Measurements from ENCODE around the gene PAQR5.
"Not testable (repeated sequence)": the region's sequence is repeated elsewhere in the genome, so short reads cannot be mapped to it uniquely, and the experiment has no call there.

PAQR5 gene

GRCh38 chr15:69424001-69424400 is 125.3 kb downstream of the PAQR5 start:
- no peak for DNase-seq (ENCODE audit: low read depth)

DNA sequence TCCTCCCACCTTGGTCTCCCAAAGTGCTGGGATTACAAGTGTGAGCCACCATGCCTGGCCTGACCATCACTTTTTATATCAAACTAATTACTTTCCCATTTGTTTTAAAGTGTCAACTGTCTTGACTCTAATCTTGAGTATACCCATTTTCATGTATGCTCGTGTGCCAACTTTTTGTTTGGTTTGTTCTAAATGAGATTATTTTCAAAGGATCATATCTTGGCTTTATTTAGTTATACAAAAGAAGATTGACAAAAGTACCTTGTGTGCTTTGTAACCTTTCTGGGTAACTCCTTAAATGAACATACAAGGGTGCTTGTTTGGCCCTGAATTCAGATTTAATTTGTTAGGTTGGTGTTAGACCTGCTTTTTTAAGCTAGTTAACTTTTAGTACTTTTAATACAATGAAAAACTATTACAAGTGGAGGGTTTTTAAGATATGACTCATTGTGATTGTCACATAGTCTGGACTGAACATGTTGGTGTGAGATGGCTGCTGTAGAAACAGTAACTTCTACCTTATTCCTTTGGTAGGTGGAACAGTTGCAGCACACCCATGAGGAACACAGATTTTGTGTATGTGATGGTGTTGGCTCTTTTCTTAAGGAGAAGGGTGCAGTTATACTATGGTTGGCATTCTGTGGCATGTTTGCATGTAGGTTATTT is 126.2 kb downstream of the PAQR5 start:
- no peak for DNase-seq (ENCODE audit: low read depth)

DNA sequence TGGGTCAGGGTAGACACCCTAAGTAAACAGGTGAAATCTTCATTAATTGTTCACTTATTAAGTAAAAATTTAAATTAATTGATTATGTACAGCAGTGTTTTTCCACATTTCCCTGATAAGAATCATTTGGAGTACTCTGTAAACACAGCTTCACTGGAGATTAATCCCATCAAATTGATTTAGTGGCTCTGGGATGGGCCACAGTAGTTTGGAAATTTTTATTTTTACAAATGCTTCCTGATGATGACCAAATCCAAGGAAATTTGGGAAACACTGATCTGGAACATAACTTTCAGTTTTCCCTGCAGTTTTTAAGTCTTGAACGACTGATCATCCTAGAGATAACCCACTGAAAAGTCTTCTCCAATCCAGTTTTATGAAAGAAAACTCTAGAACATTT is 135.1 kb downstream of the PAQR5 start:
- DNase-seq (ENCODE audit: low read depth), result no peak

DNA sequence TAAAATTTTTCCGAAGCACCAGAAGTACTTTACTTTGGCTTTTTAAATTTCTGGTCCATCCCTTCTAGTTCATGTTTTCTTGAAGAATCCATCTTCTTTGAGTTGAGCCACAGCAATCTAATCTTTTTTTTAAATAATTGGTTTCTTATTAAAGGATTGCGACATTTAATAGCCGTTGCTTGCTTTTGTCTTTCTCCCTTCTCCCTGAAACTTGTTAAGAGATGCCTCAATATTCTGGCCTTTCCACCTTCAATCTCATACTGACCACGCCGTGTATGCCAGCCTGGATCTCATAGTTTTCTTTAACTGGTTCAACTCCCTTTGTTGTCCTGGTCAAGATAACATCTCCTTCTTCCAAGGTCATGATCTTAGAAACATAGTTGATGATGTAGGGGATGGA is 135.5 kb downstream of the PAQR5 start:
- no peak for DNase-seq (ENCODE audit: low read depth)

DNA sequence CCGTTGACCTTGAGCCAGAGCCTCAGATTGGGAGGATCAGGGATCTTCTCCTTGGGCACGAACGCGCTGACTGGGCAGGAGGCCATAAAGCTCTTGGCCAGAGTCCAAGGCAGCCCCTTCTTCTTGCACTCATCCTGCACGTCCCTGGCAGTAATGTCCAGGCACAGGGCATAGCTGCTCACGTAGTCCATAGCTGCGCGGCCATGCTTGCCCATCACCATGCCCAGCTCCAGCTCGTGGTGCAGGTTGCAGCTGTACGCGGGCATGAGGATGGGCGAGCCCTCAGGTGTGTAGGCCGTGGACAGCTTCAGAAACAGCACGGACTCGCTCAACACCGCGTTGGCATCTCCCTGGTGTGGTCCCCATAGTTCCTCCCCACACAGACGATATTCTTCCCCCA is 136.0 kb downstream of the PAQR5 start:
- no peak for DNase-seq (ENCODE audit: low read depth)

DNA sequence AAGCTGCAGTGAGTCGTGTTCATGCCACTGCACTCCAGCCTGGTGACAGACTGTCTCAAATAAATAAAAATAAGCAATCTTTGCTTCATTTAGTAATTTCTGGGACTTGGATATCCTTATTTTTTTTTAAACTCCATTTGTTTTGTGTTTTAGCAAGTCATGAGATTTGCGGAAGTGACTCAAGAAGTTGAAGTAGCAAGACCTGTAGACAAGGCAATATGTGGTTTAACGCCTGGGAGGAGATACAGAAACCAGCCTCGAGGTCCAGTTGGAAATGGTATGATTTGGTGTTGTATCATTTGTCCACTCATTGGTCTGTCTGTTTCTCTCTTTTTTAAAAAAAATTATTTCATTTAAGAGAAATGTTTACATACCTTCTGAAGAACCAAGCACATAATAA is 137.3 kb downstream of the PAQR5 start:
- no peak for DNase-seq (ENCODE audit: low read depth)

GRCh38 chr15:69436951-69437350 is 138.2 kb downstream of the PAQR5 start:
- DNase-seq (ENCODE audit: low read depth), result no peak

DNA sequence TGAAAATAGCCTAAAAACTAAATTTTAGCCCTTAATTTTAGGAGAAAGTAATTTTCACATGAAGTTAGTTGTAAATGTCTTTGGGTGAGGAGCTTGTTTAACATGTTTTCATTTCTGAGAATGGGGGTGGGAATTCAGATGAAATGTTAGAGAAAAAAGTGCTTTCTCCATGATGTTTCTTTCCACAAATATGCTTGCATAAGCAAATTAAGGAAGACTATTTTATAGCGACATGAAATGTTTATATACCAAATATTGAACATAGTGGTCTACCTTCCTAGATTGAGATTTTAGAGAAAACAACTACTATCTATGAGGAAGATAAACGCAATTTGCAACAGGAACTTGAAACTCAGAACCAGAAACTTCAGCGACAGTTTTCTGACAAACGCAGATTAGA is 140.9 kb downstream of the PAQR5 start:
- no peak for DNase-seq (ENCODE audit: low read depth)

- no peak for DNase-seq (ENCODE audit: low read depth)
Observed at GRCh38 chr15:69443032-69443611, 144.4 kb downstream of the PAQR5 start.

DNA sequence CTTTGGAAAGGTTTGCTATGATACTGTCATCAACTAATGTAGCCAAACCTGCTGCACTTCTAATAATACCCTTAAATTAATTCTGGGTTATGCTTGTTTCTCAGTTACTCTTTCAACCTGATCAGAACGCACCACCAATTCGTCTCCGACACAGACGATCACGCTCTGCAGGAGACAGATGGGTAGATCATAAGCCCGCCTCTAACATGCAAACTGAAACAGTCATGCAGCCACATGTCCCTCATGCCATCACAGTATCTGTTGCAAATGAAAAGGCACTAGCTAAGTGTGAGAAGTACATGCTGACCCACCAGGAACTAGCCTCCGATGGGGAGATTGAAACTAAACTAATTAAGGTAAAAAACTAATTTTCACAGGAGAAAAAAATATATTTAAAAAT is 146.0 kb downstream of the PAQR5 start:
- DNase-seq (ENCODE audit: low read depth), result no peak

DNA sequence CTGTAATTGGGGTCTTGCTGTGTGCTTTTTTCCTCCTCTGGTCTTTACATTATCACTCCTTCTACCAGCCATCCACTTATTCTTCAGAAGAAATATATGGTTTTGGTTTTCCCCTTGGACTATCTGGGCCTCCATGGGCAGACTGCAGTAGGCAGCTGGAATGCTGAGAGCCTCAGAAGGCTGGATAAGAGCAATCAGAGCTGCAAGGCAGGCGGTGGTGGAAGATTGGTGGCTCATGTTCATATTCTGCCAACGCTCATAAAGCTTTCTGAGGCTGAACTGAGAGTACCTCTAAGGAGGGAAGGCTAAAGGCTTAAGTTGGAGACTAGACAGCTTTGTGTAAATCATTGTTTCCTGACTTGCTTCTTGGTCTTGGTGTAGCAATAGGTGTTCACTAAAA is 148.2 kb downstream of the PAQR5 start:
- no peak for DNase-seq (ENCODE audit: low read depth)

DNA sequence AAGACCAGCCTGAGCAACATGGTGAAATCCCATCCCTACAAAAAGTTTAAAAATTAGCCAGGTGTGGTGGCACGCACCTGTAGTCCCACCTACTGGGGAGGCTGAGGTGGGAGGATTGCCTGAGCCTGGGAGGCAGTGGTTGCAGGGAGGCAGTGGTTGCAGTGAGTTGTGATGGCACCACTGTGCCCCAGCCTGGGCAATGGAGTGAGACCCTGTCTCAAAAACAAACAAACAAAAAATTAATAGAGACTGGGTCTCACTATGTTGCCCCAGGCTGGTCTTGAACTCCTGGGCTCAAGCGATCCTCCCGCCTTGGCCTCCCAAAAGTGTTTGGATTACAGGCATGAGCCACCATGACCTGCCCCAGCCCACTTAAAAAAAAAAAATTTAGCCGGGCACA is 151.5 kb downstream of the PAQR5 start:
- DNase-seq (ENCODE audit: low read depth), result not testable (repeated sequence)

DNA sequence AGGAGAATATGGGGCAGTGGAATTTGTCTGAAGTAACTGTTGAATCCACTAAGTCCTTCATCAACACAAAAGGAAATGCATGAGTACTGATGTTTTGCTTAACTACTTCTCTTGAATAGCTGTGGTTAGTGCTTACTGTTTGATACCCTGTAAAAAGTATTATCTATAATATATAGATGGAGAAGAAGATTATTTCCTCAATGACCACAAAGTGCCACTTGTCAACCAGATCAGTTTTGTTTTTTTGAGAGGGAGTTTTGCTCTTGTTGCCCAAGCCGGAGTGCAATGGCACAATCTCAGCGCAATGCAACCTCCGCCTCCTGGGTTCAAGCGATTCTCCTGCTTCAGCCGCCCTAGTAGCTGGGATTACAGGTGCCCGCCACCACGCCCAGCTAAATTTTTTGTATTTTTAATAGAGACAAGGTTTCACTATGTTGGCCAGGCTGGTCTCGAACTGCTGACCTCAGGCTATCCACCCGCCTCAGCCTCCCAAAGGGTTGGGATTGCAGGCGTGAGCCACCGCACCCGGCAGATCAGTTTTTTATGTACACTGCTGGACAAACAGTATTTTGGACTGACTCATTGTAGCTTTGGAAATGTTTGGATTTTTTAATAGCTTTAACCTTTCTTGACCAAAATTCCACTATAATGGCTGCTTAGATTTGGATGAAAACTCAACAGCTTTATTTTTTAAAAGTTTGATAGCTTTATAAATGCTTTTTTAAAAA is 152.4 kb downstream of the PAQR5 start:
- DNase-seq (ENCODE audit: low read depth), result no peak

DNA sequence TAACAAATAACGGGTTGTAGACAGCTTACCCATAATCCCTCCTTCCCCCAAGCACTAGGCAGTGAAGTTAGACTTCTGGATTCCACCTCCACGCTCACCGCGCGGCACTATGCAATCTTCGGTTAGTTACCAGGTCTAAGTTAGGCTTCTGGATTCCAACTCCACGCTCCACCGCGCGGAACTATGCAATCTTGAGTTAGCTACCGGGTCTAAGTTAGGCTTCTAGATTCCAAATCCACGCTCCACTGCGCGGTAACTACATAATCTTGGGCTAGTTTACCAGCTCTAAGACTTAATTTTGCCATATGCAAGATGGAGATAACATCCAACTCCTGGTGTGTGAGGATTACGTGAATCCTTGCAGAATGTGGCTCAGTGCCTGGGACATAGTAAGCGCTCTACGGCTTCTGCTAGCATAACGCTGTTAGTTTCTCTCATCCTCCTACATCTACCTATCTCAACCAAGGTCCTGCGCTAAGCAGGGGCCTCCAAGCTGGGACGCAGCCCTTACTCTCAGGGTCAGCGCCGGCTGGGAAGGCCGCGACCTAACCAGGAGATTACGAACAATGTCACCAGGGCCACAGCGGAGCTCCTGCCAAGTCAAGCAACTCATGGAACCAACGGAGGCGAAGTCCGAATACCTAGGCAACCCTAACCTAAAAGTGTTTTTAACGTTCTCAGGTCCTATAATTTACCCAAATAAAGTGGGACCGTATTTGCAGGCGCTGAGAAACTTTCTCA is 153.4 kb downstream of the PAQR5 start:
- DNase-seq (ENCODE audit: low read depth), result no peak

DNA sequence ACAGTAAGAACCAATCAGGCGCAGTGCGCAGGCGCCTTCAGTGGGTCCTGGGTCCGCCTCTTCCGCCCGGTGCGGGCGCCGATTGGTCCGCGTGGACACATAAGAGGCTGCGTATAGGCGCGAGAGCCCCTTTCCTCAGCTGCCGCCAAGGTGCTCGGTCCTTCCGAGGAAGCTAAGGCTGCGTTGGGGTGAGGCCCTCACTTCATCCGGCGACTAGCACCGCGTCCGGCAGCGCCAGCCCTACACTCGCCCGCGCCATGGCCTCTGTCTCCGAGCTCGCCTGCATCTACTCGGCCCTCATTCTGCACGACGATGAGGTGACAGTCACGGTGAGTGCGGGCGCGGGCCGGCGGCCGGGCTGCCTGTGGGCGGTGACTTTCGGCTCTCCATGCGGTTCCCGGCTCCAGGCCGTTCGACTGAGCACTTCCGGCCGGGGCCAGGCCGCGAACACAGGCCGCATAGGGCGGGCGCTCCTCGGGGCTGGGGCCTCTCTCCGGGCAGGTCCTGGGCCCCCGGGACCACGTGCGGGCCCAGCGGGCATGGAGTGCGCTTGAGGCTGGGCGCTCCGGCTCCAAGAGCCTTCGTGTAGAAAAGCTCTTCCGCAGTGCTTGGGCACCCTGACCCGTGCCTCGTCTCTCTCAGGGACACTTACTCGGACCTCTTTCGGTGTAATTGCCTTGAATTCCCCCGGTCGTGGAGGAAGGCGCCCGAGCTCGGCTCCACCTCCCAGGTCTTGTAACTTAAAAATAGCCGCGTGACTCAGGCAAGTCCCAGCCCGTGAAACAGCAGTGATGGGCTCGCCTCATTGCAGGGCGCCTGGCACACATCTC is 154.2 kb downstream of the PAQR5 start, which contains the start of gene RPLP1:
TSS of gene RPLP1 (plus strand) at position 127 of the 830 bp plus-strand sequence. CDS start at position 258, 131 bp downstream.
- peak; percentile 89 for DNase-seq (ENCODE audit: low read depth)

DNA sequence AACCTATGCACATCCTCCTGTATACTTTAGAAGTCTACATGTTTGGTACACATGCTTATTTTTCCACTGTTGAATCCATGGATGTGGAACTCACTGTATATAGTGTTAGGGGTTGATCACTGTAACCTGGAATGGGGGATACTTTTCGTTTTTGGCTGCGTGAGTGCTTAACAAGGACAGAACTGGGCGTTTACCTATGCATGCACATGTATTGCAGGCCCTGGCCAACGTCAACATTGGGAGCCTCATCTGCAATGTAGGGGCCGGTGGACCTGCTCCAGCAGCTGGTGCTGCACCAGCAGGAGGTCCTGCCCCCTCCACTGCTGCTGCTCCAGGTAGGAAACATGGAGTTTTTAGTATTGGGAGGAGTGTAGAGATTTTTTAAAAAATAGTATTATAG is 156.2 kb downstream of the PAQR5 start:
- DNase-seq (ENCODE audit: low read depth), result no peak

DNA sequence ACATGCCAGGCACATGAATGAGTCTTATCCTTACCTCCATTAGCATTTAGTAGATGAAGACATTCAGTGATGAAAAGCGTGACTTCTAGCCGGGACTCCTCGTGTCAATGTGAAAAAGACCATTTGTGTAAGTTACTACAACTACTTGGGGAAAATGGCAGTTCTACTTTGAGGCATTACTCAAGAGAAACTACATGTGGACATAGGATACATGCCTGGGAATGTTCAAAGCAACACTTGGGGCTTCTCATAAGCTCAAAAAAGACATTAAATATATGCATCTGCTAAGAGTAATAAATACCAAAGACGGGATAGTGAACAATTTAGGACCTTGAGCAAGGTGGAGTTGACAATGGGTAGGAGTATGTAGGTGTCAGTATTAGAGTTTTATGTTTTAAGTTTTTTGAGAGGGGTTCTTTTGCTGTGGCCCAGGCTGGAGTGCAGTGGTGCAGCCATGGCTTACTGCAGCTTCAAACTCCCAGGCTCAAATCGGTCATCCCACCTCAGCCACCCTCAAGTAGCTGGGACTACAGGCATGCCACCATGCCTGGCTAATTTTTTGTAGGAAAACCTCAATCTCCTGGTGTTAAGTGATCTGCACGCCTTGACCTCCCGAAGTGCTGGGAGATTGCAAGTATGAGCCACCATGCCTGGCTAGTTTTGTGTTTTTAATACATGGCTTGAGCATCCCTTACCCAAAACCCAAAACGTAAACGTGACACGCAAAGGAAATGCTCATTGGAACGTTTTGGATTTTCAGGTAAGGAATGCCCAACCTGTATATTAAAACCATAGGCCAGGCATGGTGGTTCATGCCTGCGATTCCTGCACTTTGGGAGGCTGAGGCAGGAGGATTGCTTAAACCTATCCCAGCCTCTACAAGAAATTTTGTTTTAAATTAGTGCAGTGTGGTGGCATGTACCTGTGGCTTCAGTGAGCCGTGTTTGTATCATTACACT is 157.8 kb downstream of the PAQR5 start:
- DNase-seq (ENCODE audit: low read depth), result no peak

Data from stimulated activated CD8-positive, alpha-beta memory T cell treated with anti-CD3 and anti-CD28 coated beads, Interleukin-4, amount 100 ng/mL, for 24 hours (primary cell).